Uterus (tissue), 4 donors: Measurements from ENCODE around the gene GRIN2A. TPM values are rescaled to one million over a fixed set of nuclear protein-coding genes. Genes with fewer than 3 reads are reported as not detected.

Source experiments
- DNase-seq, 2 donors: peaks; one replicate each; pipeline ENCODE4 v3.0.0-alpha.2; 2019 to 2020
- H3K27ac ChIP-seq, 2 donors: fragments of 200-600 bp; sonication (generic); 1 replicate in 1 of 2; 2 replicates in 1 of 2; pipeline ENCODE4 v1.5.1; 2016 to 2018
- H3K27me3 ChIP-seq, 2 donors: fragments of 200-600 bp; sonication (generic); one replicate each; pipeline ENCODE4 v1.5.1; 2018 to 2019; ENCODE audit warnings: control low read depth in 1 of 2
- H3K36me3 ChIP-seq, 2 donors: fragments of 200-600 bp; sonication (generic); one replicate each; pipeline ENCODE4 v1.5.1; 2019; ENCODE audit warnings: control low read depth in 1 of 2
- H3K4me1 ChIP-seq, 2 donors: fragments of 200-600 bp; sonication (generic); one replicate each; pipeline ENCODE4 v1.5.1; 2018 to 2019; ENCODE audit warnings: control low read depth in 1 of 2
- H3K4me3 ChIP-seq, 2 donors: fragments of 200-600 bp; sonication (generic); 1 replicate in 1 of 2; 2 replicates in 1 of 2; pipeline ENCODE4 v1.5.1; 2018 to 2019; ENCODE audit warnings: mild to moderate bottlenecking in 1 of 2
- H3K9me3 ChIP-seq, 2 donors: fragments of 200-600 bp; sonication (generic); one replicate each; pipeline ENCODE4 v1.5.1; 2019; ENCODE audit warnings: control low read depth in 1 of 2
- CTCF ChIP-seq, 4 experiments: fragments of 200-600 bp in 2 of 4; fragments of 450-650 bp in 2 of 4; sonication (generic) in 2 of 4; IDR thresholded peaks; one replicate each; pipeline ENCODE4 v1.5.1; 2016 to 2019; ENCODE audit warnings: antibody characterized with exemption in 4 of 4, mild to moderate bottlenecking in 2 of 4, moderate library complexity in 1 of 4
- POLR2A ChIP-seq, 2 donors: fragments of 450-650 bp; IDR thresholded peaks; one replicate each; pipeline ENCODE4 v1.6.1; 2016; ENCODE audit warnings: antibody characterized with exemption in 2 of 2, mild to moderate bottlenecking in 1 of 2, moderate library complexity in 1 of 2
- intact Hi-C: fragments of 100-400 bp; cut with DNase I; formaldehyde crosslinking; loops from one replicate; pipeline ENCODE4 v1.15.1; 2023; ENCODE audit warnings: low total_unique reads
- total RNA-seq, 4 donors: library from RNA; depleted of rRNA in 3 of 4; stranded (reverse); fragments of >200 nt in 3 of 4; gene quantifications; one replicate each; pipeline versions ENCODE4 v1.1.0 to v1.2.4, GENCODE V29; 2014 to 2023
- donor health status: DM: yes; HTN: yes; CAD: no.

GRIN2A gene
- total RNA-seq, 4 donors from 2014 or later = under 0.01 to 2.4 (median 0.56) TPM

- no peak for DNase-seq
- Histone ChIP-seq H3K4me1 (no peaks in the 10 kb centered on the region), H3K27ac (no peak overlapping the region), H3K27me3 (no peaks in the 10 kb centered on the region), H3K36me3 (no peaks in the 10 kb centered on the region), H3K9me3 (no peaks in the 10 kb centered on the region), H3K4me3 (no peak overlapping the region)
- intact Hi-C loops = no loop called here
- TF ChIP-seq CTCF (IDR thresholded peaks at IDR 0.05) (no peak), POLR2A (IDR thresholded peaks at IDR 0.05) (no peak)
Observed at GRCh38 chr16:9761870-9762269, 420.4 kb downstream of the GRIN2A start.

- no peaks in the 10 kb centered on the region for H3K27me3 ChIP-seq
- H3K4me3 ChIP-seq = no peak overlapping the region
- no peaks in the 10 kb centered on the region for H3K4me1 ChIP-seq
- no peaks in the 10 kb centered on the region for H3K9me3 ChIP-seq
- H3K27ac ChIP-seq = no peak overlapping the region
- no peaks in the 10 kb centered on the region for H3K36me3 ChIP-seq
- intact Hi-C loops = no loop called here
- DNase-seq = no peak
- TF ChIP-seq POLR2A (IDR thresholded peaks at IDR 0.05) (no peak), CTCF (IDR thresholded peaks at IDR 0.05) (no peak)
Observed at GRCh38 chr16:9757687-9758086, 424.5 kb downstream of the GRIN2A start.

- Histone ChIP-seq H3K9me3 (no peaks in the 10 kb centered on the region), H3K36me3 (no peaks in the 10 kb centered on the region), H3K4me1 (no peaks in the 10 kb centered on the region), H3K4me3 (no peak overlapping the region), H3K27ac (no peak overlapping the region), H3K27me3 (no peaks in the 10 kb centered on the region)
- intact Hi-C loops = no loop called here
- TF ChIP-seq POLR2A (IDR thresholded peaks at IDR 0.05) (no peak), CTCF (IDR thresholded peaks at IDR 0.05) (no peak)
- DNase-seq = no peak
Observed at GRCh38 chr16:9756434-9756833, 425.8 kb downstream of the GRIN2A start.

GRCh38 chr16:9755081-9755480 is 427.1 kb downstream of the GRIN2A start:
- H3K4me3 ChIP-seq = no peak overlapping the region
- no peaks in the 10 kb centered on the region for H3K27me3 ChIP-seq
- H3K36me3 ChIP-seq = no peaks in the 10 kb centered on the region
- no peaks in the 10 kb centered on the region for H3K4me1 ChIP-seq
- TF ChIP-seq CTCF (IDR thresholded peaks at IDR 0.05) (no peak), POLR2A (IDR thresholded peaks at IDR 0.05) (no peak)
- H3K9me3 ChIP-seq = no peaks in the 10 kb centered on the region
- no peak overlapping the region for H3K27ac ChIP-seq
- intact Hi-C loops = no loop called here
- DNase-seq = no peak

GRCh38 chr16:9741776-9742175 is 440.5 kb downstream of the GRIN2A start:
- no peaks in the 10 kb centered on the region for H3K36me3 ChIP-seq
- DNase-seq = no peak
- TF ChIP-seq CTCF (IDR thresholded peaks at IDR 0.05) (no peak), POLR2A (IDR thresholded peaks at IDR 0.05) (no peak)
- intact Hi-C loops = no loop called here
- H3K9me3 ChIP-seq = no peaks in the 10 kb centered on the region
- H3K27me3 ChIP-seq = no peaks in the 10 kb centered on the region
- H3K4me3 ChIP-seq = no peak overlapping the region
- H3K27ac ChIP-seq = no peak overlapping the region
- no peaks in the 10 kb centered on the region for H3K4me1 ChIP-seq
